ENCODE measurements around the gene C2CD3. TPM values are rescaled to one million over a fixed set of nuclear protein-coding genes. Genes with fewer than 3 reads are reported as not detected.

C2CD3 gene
- polyA plus RNA-seq, 3 donors: 0.87 to 12.1 (median 2.9) TPM

DNA sequence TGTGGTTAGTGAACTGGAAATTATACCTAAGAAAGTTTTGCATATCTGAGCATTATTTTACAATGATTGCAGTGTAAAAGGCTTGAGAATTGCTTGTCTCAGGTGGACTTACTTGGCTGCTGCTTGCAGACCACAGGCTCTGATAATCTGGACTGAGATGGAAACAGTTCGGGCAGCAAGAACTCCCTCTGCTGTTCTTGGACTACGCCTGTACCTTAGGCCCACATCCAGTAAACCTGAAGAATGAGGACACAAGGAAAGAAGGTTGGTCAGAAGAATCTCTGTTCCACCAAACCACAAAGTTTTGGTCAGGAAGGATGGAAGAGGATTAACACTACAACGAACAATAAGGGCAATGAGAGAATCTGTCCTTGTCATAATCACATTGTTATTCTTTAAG, 80.1 kb downstream of the C2CD3 start:
- no peak overlapping the region for H3K27ac ChIP-seq (ENCODE audit: low read depth in 1 of 2, low read length in 2 of 2)
- H3K4me3 ChIP-seq (replicated peaks in 1 of 3; ENCODE audit: low read depth in 2 of 3, low read length in 3 of 3): no peak overlapping the region
- intact Hi-C loops (cut with micrococcal nuclease): loop anchor here in 1 of 2 donors (5.0 kb wide), 1 partner anchor 128 kb away; no protein-coding TSS in a partner anchor
- no peak overlapping the region for H2AFZ ChIP-seq (ENCODE audit: insufficient read depth, low read depth, low read length, poor library complexity, severe bottlenecking)
- H3K27me3 Mint-ChIP-seq (ENCODE audit: low read depth in 3 of 3): no peaks in the 10 kb centered on the region
- no peak overlapping the region for H3K4me2 ChIP-seq (replicated peaks; ENCODE audit: extremely low read depth, low read length, poor library complexity, severe bottlenecking)
- peaks cover under 1% of the 10 kb centered on the region for H3K4me1 Mint-ChIP-seq
- peaks cover 39 to 52% of the 10 kb centered on the region in 2 donors for H3K36me3 Mint-ChIP-seq
- no peaks in the 10 kb centered on the region for H4K20me1 ChIP-seq (ENCODE audit: insufficient read depth, low read length)
- no peak overlapping the region for H3K27ac Mint-ChIP-seq
- H3K27me3 ChIP-seq (ENCODE audit: control insufficient read depth in 2 of 2, insufficient read depth in 2 of 2, low read length in 2 of 2): no peaks in the 10 kb centered on the region
- H3K9me3 ChIP-seq (replicated peaks in 1 of 2; ENCODE audit: control insufficient read depth in 1 of 2, insufficient read depth in 1 of 2, low read length in 2 of 2): no peaks in the 10 kb centered on the region
- no peaks in the 10 kb centered on the region for H3K79me2 ChIP-seq (ENCODE audit: insufficient read depth, low read length)
- no CpG with 5 or more reads among the region's 3 CpGs for WGBS (ENCODE audit: insufficient coverage)
- TF ChIP-seq, protein P1, sequence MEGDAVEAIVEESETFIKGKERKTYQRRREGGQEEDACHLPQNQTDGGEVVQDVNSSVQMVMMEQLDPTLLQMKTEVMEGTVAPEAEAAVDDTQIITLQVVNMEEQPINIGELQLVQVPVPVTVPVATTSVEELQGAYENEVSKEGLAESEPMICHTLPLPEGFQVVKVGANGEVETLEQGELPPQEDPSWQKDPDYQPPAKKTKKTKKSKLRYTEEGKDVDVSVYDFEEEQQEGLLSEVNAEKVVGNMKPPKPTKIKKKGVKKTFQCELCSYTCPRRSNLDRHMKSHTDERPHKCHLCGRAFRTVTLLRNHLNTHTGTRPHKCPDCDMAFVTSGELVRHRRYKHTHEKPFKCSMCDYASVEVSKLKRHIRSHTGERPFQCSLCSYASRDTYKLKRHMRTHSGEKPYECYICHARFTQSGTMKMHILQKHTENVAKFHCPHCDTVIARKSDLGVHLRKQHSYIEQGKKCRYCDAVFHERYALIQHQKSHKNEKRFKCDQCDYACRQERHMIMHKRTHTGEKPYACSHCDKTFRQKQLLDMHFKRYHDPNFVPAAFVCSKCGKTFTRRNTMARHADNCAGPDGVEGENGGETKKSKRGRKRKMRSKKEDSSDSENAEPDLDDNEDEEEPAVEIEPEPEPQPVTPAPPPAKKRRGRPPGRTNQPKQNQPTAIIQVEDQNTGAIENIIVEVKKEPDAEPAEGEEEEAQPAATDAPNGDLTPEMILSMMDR (IDR thresholded peaks at IDR 0.05): no peak
- no peak overlapping the region for H3K9ac ChIP-seq (ENCODE audit: insufficient read depth, low read length, poor library complexity, severe bottlenecking)
- peaks cover 0 to 2% of the 10 kb centered on the region in 2 donors for H3K4me1 ChIP-seq (ENCODE audit: control insufficient read depth in 1 of 2, insufficient read depth in 2 of 2, low read length in 2 of 2)
- no peaks in the 10 kb centered on the region for H3K9me3 Mint-ChIP-seq
- H3K4me3 Mint-ChIP-seq: no peak overlapping the region
- no peak for DNase-seq
- H3K36me3 ChIP-seq (replicated peaks in 1 of 2; ENCODE audit: control insufficient read depth in 1 of 2, insufficient read depth in 2 of 2, low read length in 2 of 2): peaks cover 59 to 93% of the 10 kb centered on the region in 2 donors

DNA sequence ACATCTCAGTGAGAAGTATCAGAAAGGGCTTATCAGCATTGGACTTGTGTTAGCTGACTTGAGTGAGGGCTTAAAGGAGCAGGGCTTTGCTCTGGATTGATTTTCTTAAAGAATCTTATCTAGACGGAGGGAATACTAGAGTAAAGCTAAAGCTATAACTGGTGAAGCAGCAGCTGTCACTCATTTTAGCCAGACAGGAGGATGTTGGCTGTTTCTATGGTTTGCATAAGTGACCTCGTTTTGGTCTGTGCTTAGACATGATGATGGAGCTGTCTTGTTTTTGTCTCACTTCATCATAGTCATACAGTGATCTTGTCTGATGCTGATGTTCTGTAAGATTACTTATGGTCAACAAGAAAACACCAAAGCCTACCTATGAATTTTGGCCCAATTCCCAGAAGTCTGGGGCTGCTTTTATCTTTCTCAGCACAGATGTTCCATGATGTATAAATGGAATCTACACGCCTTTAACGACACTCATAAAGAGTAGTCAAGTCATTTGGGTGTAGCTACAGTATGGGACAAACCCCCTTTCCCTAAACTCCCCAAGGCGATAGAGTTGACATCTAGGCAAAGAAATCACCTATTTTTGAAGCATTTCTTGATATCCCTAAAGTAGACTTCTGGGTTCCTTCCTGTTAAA, 84.4 kb downstream of the C2CD3 start:
- peaks cover 0 to 2% (median 0%) of the 10 kb centered on the region in 3 donors for H3K27me3 Mint-ChIP-seq (ENCODE audit: low read depth in 3 of 3)
- H4K20me1 ChIP-seq (ENCODE audit: insufficient read depth, low read length): no peaks in the 10 kb centered on the region
- H3K9me3 Mint-ChIP-seq: peaks cover 0 to 4% (median 0%) of the 10 kb centered on the region in 7 donors
- H3K9me3 ChIP-seq (replicated peaks in 1 of 2; ENCODE audit: control insufficient read depth in 1 of 2, insufficient read depth in 1 of 2, low read length in 2 of 2): no peaks in the 10 kb centered on the region
- WGBS (ENCODE audit: insufficient coverage): 90% methylated on average over 1 of the region's 5 CpGs
- peaks cover 38 to 66% of the 10 kb centered on the region in 2 donors for H3K36me3 ChIP-seq (replicated peaks in 1 of 2; ENCODE audit: control insufficient read depth in 1 of 2, insufficient read depth in 2 of 2, low read length in 2 of 2)
- H3K27me3 ChIP-seq (ENCODE audit: control insufficient read depth in 2 of 2, insufficient read depth in 2 of 2, low read length in 2 of 2): no peaks in the 10 kb centered on the region
- peak overlapping the region in 1 of 7 donors; percentile 7 for H3K27ac Mint-ChIP-seq
- peaks cover 0 to 3% of the 10 kb centered on the region in 2 donors for H3K4me1 ChIP-seq (ENCODE audit: control insufficient read depth in 1 of 2, insufficient read depth in 2 of 2, low read length in 2 of 2)
- TF ChIP-seq, protein P1 (IDR thresholded peaks at IDR 0.05): no peak
- H3K4me2 ChIP-seq (replicated peaks; ENCODE audit: extremely low read depth, low read length, poor library complexity, severe bottlenecking): no peak overlapping the region
- H3K79me2 ChIP-seq (ENCODE audit: insufficient read depth, low read length): no peaks in the 10 kb centered on the region
- peaks cover 46 to 56% of the 10 kb centered on the region in 2 donors for H3K36me3 Mint-ChIP-seq
- H3K4me1 Mint-ChIP-seq: peaks cover 6% of the 10 kb centered on the region
- no peak overlapping the region for H2AFZ ChIP-seq (ENCODE audit: insufficient read depth, low read depth, low read length, poor library complexity, severe bottlenecking)
- intact Hi-C loops (cut with micrococcal nuclease): no loop called here
- peak overlapping the region in 1 of 2 donors; percentile 4 for H3K27ac ChIP-seq (ENCODE audit: low read depth in 1 of 2, low read length in 2 of 2)
- DNase-seq: no peak
- no peak overlapping the region for H3K9ac ChIP-seq (ENCODE audit: insufficient read depth, low read length, poor library complexity, severe bottlenecking)
- no peak overlapping the region for H3K4me3 Mint-ChIP-seq
- H3K4me3 ChIP-seq (replicated peaks in 1 of 3; ENCODE audit: low read depth in 2 of 3, low read length in 3 of 3): no peak overlapping the region

All from CD14-positive monocyte (primary cell).